Transverse colon (tissue), 4 donors: Measurements from ENCODE around the gene PLA2G4F.

Source experiments
- CTCF ChIP-seq, 5 experiments: fragments of 200-600 bp in 3 of 5; fragments of 450-650 bp in 2 of 5; sonication (generic) in 3 of 5; IDR thresholded peaks; 1 replicate in 2 of 5; 2 replicates in 3 of 5; pipeline ENCODE4 v1.5.1; 2016 to 2017; ENCODE audit warnings: antibody characterized with exemption in 5 of 5, inconsistent platforms in 3 of 5, mild to moderate bottlenecking in 2 of 5, moderate library complexity in 1 of 5
- EP300 ChIP-seq: sonication (generic); formaldehyde crosslinking; IDR thresholded peaks from one replicate; pipeline ENCODE4 v1.6.1; 2017; ENCODE audit warnings: antibody characterized with exemption, low read depth
- POLR2A ChIP-seq: fragments of 450-650 bp; IDR thresholded peaks from one replicate; pipeline ENCODE4 v1.6.1; 2016; ENCODE audit warnings: antibody characterized with exemption, mild to moderate bottlenecking, moderate library complexity
- POLR2AphosphoS5 ChIP-seq, 3 donors: sonication (generic); formaldehyde crosslinking; IDR thresholded peaks; one replicate each; pipeline ENCODE4 v1.6.1; 2016; ENCODE audit warnings: antibody characterized with exemption in 3 of 3

- TF ChIP-seq CTCF (IDR thresholded peaks at IDR 0.05) (no peak), POLR2A (no peak), EP300 (no peak), POLR2AphosphoS5 (IDR thresholded peaks at IDR 0.05) (no peak)
These were observed 26.5 kb upstream of the PLA2G4F start for GRCh38 chr15:42182961-42183360.
